HEK293T (cell line): Measurements from ENCODE around the gene NEDD4.

Source experiments
- BHLHE40 ChIP-seq: fragments of 450-650 bp; IDR thresholded peaks from 2 replicates; pipeline ENCODE4 v1.6.1; 2016; ENCODE audit warnings: mild to moderate bottlenecking, moderate library complexity, borderline replicate concordance
- CTBP1 ChIP-seq: fragments of 450-650 bp; IDR thresholded peaks from 2 replicates; pipeline ENCODE4 v1.6.1; 2016; ENCODE audit warnings: borderline replicate concordance
- ELF4 ChIP-seq: fragments of 450-650 bp; IDR thresholded peaks from 2 replicates; pipeline ENCODE4 v1.6.1; 2017; ENCODE audit warnings: antibody characterized with exemption
- FOXA1 ChIP-seq: fragments of 450-650 bp; IDR thresholded peaks from 2 replicates; pipeline ENCODE4 v1.6.1; 2016; ENCODE audit warnings: mild to moderate bottlenecking
- FOXM1 ChIP-seq: fragments of 450-650 bp; IDR thresholded peaks from 2 replicates; pipeline ENCODE4 v1.6.1; 2017; ENCODE audit warnings: mild to moderate bottlenecking, borderline replicate concordance
- HDGF ChIP-seq: fragments of 450-650 bp; IDR thresholded peaks from 2 replicates; pipeline ENCODE4 v1.6.1; 2017; ENCODE audit warnings: antibody characterized with exemption, borderline replicate concordance
- L3MBTL2 ChIP-seq: fragments of 450-650 bp; conservative IDR thresholded peaks from 2 replicates; pipeline ENCODE4 v1.6.1; 2016; ENCODE audit warnings: mild to moderate bottlenecking
- LEF1 ChIP-seq: fragments of 450-650 bp; IDR thresholded peaks from 2 replicates; pipeline ENCODE4 v1.6.1; 2017; ENCODE audit warnings: mild to moderate bottlenecking, borderline replicate concordance
- NFRKB ChIP-seq: fragments of 450-650 bp; IDR thresholded peaks from 2 replicates; pipeline ENCODE4 v1.6.1; 2016; ENCODE audit warnings: mild to moderate bottlenecking, moderate library complexity
- SP1 ChIP-seq: fragments of 450-650 bp; IDR thresholded peaks from 2 replicates; pipeline ENCODE4 v1.6.1; 2017
- SUZ12 ChIP-seq: fragments of 450-650 bp; IDR thresholded peaks from 2 replicates; pipeline ENCODE4 v1.6.1; 2016; ENCODE audit warnings: mild to moderate bottlenecking
- TARDBP ChIP-seq: fragments of 450-650 bp; IDR thresholded peaks from 2 replicates; pipeline ENCODE4 v1.6.1; 2016
- ZNF384 ChIP-seq: fragments of 450-650 bp; IDR thresholded peaks from 2 replicates; pipeline ENCODE4 v1.6.1; 2016

DNA sequence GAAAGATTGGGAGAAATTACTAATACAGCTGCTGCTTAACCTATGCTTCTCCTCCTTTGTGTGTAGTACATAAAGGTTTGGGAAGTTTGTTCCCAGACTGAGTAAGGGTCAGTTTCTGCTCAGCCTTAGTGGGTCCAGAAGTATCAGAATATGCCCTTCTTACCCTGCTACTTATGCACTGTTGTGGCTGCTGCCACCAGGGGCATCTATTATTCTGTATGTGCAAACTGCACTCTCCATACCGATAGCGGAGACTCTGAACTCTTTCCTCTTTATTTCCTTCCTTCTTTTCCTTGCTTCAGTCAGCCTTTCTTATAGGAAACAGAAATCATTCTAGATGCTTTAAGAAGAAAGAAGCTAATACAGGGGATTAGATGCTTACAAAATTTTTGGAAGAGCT is 4.0 kb downstream of the NEDD4 start:
- TF ChIP-seq SUZ12 (no peak), L3MBTL2 (no peak), CTBP1 (no peak), SP1 (no peak), LEF1 (no peak), ZNF384 (no peak), ELF4 (no peak), NFRKB (no peak), TARDBP (no peak), BHLHE40 (no peak), HDGF (no peak), FOXM1 (no peak), FOXA1 (no peak)
